ENCODE measurements around the gene NAV3. TPM values are rescaled to one million over a fixed set of nuclear protein-coding genes. Genes with fewer than 3 reads are reported as not detected.

NAV3 gene
- total RNA-seq, 1 experiment from 2014 or later = 6.8 TPM

DNA sequence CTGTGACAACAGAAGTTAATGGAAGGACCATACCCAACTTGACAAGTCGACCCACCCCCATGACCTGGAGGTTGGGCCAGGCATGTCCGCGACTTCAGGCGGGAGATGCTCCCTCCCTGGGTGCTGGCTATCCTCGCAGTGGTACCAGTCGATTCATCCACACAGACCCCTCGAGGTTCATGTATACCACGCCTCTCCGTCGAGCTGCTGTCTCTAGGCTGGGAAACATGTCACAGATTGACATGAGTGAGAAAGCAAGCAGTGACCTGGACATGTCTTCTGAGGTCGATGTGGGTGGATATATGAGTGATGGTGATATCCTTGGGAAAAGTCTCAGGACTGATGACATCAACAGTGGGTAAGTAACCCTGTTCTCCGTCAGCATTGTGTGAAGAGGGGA, 220.1 kb downstream of the NAV3 start:
- CTCF ChIA-PET = no interaction called here
- POLR2A ChIA-PET (ENCODE audit: unreplicated experiment) = no interaction called here
- no peak for DNase-seq
- Histone ChIP-seq H3K4me1 (ENCODE audit: insufficient read depth, low read length) (no peaks in the 10 kb centered on the region), H3K27me3 (ENCODE audit: low read length) (no peaks in the 10 kb centered on the region), H3K9me2 (replicated peaks; ENCODE audit: low read length) (no peaks in the 10 kb centered on the region), H3K4me2 (ENCODE audit: low read length) (no peak overlapping the region), H3F3A (ENCODE audit: low read length, unreplicated experiment) (no peaks in the 10 kb centered on the region), H3K36me3 (ENCODE audit: low read depth, low read length) (no peaks in the 10 kb centered on the region), H3K79me2 (ENCODE audit: low read length) (no peaks in the 10 kb centered on the region), H3K27ac (ENCODE audit: low read length) (no peak overlapping the region), H3K9ac (ENCODE audit: low read length) (no peak overlapping the region), H2AFZ (ENCODE audit: low read length) (no peak overlapping the region), H3K9me3 (ENCODE audit: low read length) (no peaks in the 10 kb centered on the region), H3K4me3 (ENCODE audit: low read length) (no peak overlapping the region), H4K20me1 (ENCODE audit: low read length) (no peaks in the 10 kb centered on the region)
- intact Hi-C loops (cut with micrococcal nuclease) = no loop called here
- no peak for ATAC-seq
- no peak for TF ChIP-seq CTCF (conservative IDR thresholded peaks at IDR 0.05; ENCODE audit: low read depth, low read length)
- no peak for TF ChIP-seq EZH2 (IDR thresholded peaks at IDR 0.05; ENCODE audit: low read length, unreplicated experiment)
- no peak for TF ChIP-seq EZH2phosphoT487 (IDR thresholded peaks at IDR 0.05; ENCODE audit: borderline replicate concordance, low read length)
- no TSS peak for BruUV-seq (replicated peaks)

GRCh38 chr12:78055545-78055944, 224.9 kb downstream of the NAV3 start:
- DNase-seq (no peak), ATAC-seq (no peak)
- CTCF ChIA-PET = no interaction called here
- Histone ChIP-seq H3K36me3 (ENCODE audit: low read depth, low read length) (no peaks in the 10 kb centered on the region), H3K4me2 (ENCODE audit: low read length) (no peak overlapping the region), H3K4me1 (ENCODE audit: insufficient read depth, low read length) (no peaks in the 10 kb centered on the region), H3K79me2 (ENCODE audit: low read length) (no peaks in the 10 kb centered on the region), H3F3A (ENCODE audit: low read length, unreplicated experiment) (no peaks in the 10 kb centered on the region), H3K9me2 (replicated peaks; ENCODE audit: low read length) (no peaks in the 10 kb centered on the region), H3K27me3 (ENCODE audit: low read length) (no peaks in the 10 kb centered on the region), H2AFZ (ENCODE audit: low read length) (no peak overlapping the region), H3K4me3 (ENCODE audit: low read length) (no peak overlapping the region), H3K9me3 (ENCODE audit: low read length) (no peaks in the 10 kb centered on the region), H3K27ac (ENCODE audit: low read length) (no peak overlapping the region), H3K9ac (ENCODE audit: low read length) (no peak overlapping the region), H4K20me1 (ENCODE audit: low read length) (no peaks in the 10 kb centered on the region)
- TF ChIP-seq CTCF (conservative IDR thresholded peaks at IDR 0.05; ENCODE audit: low read depth, low read length) = no peak
- TF ChIP-seq EZH2phosphoT487 (IDR thresholded peaks at IDR 0.05; ENCODE audit: borderline replicate concordance, low read length) = no peak
- TF ChIP-seq EZH2 (IDR thresholded peaks at IDR 0.05; ENCODE audit: low read length, unreplicated experiment) = no peak
- intact Hi-C loops (cut with micrococcal nuclease) = no loop called here
- BruUV-seq (replicated peaks) = no TSS peak
- POLR2A ChIA-PET (ENCODE audit: unreplicated experiment) = no interaction called here

DNA sequence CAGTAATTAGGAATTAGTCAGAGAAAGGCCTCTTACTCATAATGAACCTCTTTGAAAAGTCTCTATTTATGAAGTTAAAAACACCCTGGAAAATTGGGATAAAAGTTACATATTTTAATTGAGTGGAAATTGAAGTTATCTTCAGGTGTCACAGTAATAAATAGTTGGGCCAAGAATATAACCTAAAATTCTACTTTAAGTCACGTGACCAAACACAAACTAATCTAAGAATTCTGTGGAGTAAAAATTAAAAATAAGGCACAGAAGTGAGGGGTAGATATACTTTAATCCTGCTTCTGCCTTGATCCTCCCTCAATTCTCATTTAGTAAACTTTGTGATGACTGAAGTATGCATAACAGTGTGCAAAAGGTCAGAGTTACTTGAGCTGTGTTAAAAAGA, 226.4 kb downstream of the NAV3 start:
- H3K9me2 ChIP-seq (replicated peaks; ENCODE audit: low read length) = no peaks in the 10 kb centered on the region
- H3K4me2 ChIP-seq (ENCODE audit: low read length) = no peak overlapping the region
- DNase-seq = no peak
- no peaks in the 10 kb centered on the region for H4K20me1 ChIP-seq (ENCODE audit: low read length)
- H3K4me3 ChIP-seq (ENCODE audit: low read length) = no peak overlapping the region
- BruUV-seq (replicated peaks) = no TSS peak
- intact Hi-C loops (cut with micrococcal nuclease) = no loop called here
- H3F3A ChIP-seq (ENCODE audit: low read length, unreplicated experiment) = no peaks in the 10 kb centered on the region
- H3K79me2 ChIP-seq (ENCODE audit: low read length) = no peaks in the 10 kb centered on the region
- no peak for ATAC-seq
- H3K36me3 ChIP-seq (ENCODE audit: low read depth, low read length) = no peaks in the 10 kb centered on the region
- H3K27ac ChIP-seq (ENCODE audit: low read length) = no peak overlapping the region
- CTCF ChIA-PET = no interaction called here
- no peaks in the 10 kb centered on the region for H3K4me1 ChIP-seq (ENCODE audit: insufficient read depth, low read length)
- no peak overlapping the region for H2AFZ ChIP-seq (ENCODE audit: low read length)
- H3K9ac ChIP-seq (ENCODE audit: low read length) = no peak overlapping the region
- TF ChIP-seq EZH2 (IDR thresholded peaks at IDR 0.05; ENCODE audit: low read length, unreplicated experiment) (no peak), EZH2phosphoT487 (IDR thresholded peaks at IDR 0.05; ENCODE audit: borderline replicate concordance, low read length) (no peak), CTCF (conservative IDR thresholded peaks at IDR 0.05; ENCODE audit: low read depth, low read length) (no peak)
- H3K9me3 ChIP-seq (ENCODE audit: low read length) = no peaks in the 10 kb centered on the region
- H3K27me3 ChIP-seq (ENCODE audit: low read length) = no peaks in the 10 kb centered on the region
- POLR2A ChIA-PET (ENCODE audit: unreplicated experiment) = no interaction called here

All from PC-3 (cell line).